BJ (cell line): ENCODE measurements around the gene AGPAT3. TPM values are rescaled to one million over a fixed set of nuclear protein-coding genes. Genes with fewer than 3 reads are reported as not detected.
"Not testable (repeated sequence)": the region's sequence is repeated elsewhere in the genome, so short reads cannot be mapped to it uniquely, and the experiment has no call there.

Source experiments
- CTCF ChIA-PET: fragments of 350-600 bp; formaldehyde crosslinking; extraction: SDS; loops from one replicate; lab custom pipeline; 2021; ENCODE audit warnings: antibody characterized with exemption, inconsistent platforms; lab: Yijun Ruan, JAX
- POLR2A ChIA-PET: fragments of 300-600 bp; sonication (Branson Sonifier 250); formaldehyde crosslinking; extraction: SDS; loops from one replicate; lab custom pipeline; 2021; ENCODE audit warnings: antibody characterized with exemption; lab: Charles Lee
- DNase-seq: peaks from one replicate; pipeline ENCODE4 v3.0.0-alpha.2; 2011; ENCODE audit warnings: low read depth
- H3K27me3 ChIP-seq: 2 replicates; pipeline ENCODE4 v1.6.0; 2011; ENCODE audit warnings: low read length; ENCODE audit not compliant: control insufficient read depth, insufficient read depth
- H3K36me3 ChIP-seq: 2 replicates; pipeline ENCODE4 v1.5.1; 2011; ENCODE audit warnings: low read length; ENCODE audit not compliant: control insufficient read depth, insufficient read depth
- H3K4me3 ChIP-seq: 2 replicates; pipeline ENCODE4 v1.5.1; 2011; ENCODE audit warnings: low read depth, mild to moderate bottlenecking, control low read depth, low read length
- polyA plus RNA-seq: library from polyadenylated mRNA; depleted of rRNA; stranded (reverse); fragments of >200 nt; gene quantifications from 2 replicates; pipeline ENCODE4 v1.2.3, GENCODE V29; 2011
- TF ChIP-seq, protein P1 (sequence below): IDR thresholded peaks from 2 replicates; pipeline ENCODE4 v1.5.1; 2011; ENCODE audit warnings: low read depth, mild to moderate bottlenecking, control low read depth, inconsistent platforms, low read length, moderate library complexity; ENCODE audit not compliant: insufficient read depth

The AGPAT3 gene
- polyA plus RNA-seq, 1 experiment: 68.5 TPM

- TF ChIP-seq, protein P1, sequence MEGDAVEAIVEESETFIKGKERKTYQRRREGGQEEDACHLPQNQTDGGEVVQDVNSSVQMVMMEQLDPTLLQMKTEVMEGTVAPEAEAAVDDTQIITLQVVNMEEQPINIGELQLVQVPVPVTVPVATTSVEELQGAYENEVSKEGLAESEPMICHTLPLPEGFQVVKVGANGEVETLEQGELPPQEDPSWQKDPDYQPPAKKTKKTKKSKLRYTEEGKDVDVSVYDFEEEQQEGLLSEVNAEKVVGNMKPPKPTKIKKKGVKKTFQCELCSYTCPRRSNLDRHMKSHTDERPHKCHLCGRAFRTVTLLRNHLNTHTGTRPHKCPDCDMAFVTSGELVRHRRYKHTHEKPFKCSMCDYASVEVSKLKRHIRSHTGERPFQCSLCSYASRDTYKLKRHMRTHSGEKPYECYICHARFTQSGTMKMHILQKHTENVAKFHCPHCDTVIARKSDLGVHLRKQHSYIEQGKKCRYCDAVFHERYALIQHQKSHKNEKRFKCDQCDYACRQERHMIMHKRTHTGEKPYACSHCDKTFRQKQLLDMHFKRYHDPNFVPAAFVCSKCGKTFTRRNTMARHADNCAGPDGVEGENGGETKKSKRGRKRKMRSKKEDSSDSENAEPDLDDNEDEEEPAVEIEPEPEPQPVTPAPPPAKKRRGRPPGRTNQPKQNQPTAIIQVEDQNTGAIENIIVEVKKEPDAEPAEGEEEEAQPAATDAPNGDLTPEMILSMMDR: no peak
- CTCF ChIA-PET: no interaction called here
These were observed 30.2 kb downstream of the AGPAT3 start for GRCh38 chr21:43895196-43895595.

DNA sequence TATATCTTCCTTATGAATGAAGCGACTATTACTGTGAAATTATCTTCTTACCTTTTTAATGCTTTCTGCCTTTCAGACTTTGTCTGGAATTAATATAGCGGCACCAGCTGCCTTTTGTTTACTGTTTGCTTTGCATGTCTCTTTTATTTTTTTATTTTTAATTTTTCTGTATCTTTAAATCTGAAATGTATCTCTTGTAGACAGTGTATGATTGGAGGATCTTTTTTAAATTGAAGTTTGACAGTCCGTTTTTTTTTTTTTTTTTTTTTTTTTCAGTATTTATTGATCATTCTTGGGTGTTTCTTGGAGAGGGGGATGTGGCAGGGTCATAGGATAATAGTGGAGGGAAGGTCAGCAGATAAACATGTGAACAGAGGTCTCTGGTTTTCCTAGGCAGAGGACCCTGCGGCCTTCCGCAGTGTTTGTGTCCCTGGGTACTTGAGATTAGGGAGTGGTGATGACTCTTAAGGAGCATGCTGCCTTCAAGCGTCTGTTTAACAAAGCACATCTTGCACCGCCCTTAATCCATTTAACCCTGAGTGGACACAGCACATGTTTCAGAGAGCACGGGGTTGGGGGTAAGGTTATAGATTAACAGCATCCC is 31.8 kb downstream of the AGPAT3 start:
- H3K36me3 ChIP-seq, H3K27me3 ChIP-seq, DNase-seq, POLR2A ChIA-PET, H3K4me3 ChIP-seq: not testable (repeated sequence)
- CTCF ChIA-PET: interaction anchor here (1.3 kb wide), 1 partner anchor 9 kb away, joined by 3 read pairs; no protein-coding TSS in a partner anchor

More at GRCh38 chr21:43895196-43895595, 30.2 kb downstream of the AGPAT3 start:
- Histone ChIP-seq H3K27me3 (no peaks in the 10 kb centered on the region), H3K4me3 (no peak overlapping the region), H3K36me3 (peaks cover 6% of the 10 kb centered on the region)
- DNase-seq: no peak
- POLR2A ChIA-PET: no interaction called here

- ChIA-PET POLR2A (no interaction called here), CTCF (no interaction called here)
- TF ChIP-seq, protein P1: no peak
- H3K27me3 ChIP-seq: no peaks in the 10 kb centered on the region
- no peak for DNase-seq
- no peak overlapping the region for H3K4me3 ChIP-seq
- H3K36me3 ChIP-seq: peaks cover 7% of the 10 kb centered on the region
These were observed 34.5 kb downstream of the AGPAT3 start for GRCh38 chr21:43899307-43900077.

DNA sequence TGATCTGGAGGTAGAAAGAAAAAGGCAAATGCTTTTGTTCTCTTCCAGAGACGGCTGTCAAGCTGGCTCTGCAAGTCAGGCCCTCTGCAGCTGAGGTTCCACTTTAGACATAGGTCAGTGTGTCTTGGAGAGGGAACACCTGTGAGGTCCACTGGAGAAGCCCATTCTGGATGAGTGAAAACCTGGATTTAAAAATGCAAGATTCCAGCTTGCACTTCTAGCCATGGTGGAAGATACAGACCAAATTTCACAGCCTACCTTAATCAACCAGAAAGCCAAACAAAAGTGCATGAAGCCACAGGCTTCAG is 35.0 kb downstream of the AGPAT3 start:
- no peak for DNase-seq
- Histone ChIP-seq H3K27me3 (no peaks in the 10 kb centered on the region), H3K36me3 (peaks cover 11% of the 10 kb centered on the region), H3K4me3 (no peak overlapping the region)
- ChIA-PET CTCF (no interaction called here), POLR2A (no interaction called here)
- TF ChIP-seq, protein P1: no peak

DNA sequence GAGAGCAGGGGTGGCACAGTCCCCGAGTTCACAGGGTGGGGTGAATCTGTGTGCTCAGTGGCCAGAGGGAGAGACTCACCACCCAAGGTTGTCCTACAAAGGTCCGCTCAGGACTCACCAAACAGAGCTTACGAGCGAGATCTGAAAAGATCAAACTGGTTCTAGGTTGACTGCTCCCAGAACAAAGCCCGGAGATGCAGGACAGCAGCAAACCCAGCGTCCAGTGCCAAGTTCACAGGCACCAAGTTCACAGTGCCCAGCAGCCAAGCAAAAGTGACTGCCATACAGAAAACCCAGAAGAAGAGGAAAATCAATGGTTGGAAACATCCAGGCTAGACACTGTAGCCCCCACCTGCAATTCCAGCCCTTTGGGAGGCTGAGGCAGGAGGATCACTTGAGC is 35.7 kb downstream of the AGPAT3 start:
- CTCF ChIA-PET: no interaction called here
- DNase-seq: no peak

More for the DNA sequence above, 35.7 kb downstream of the AGPAT3 start:
- Histone ChIP-seq H3K27me3 (no peaks in the 10 kb centered on the region), H3K36me3 (peaks cover 12% of the 10 kb centered on the region), H3K4me3 (no peak overlapping the region)
- TF ChIP-seq, protein P1: no peak
- POLR2A ChIA-PET: no interaction called here
